PC-9 (cell line): ENCODE measurements around the gene NPVF. TPM values are rescaled to one million over a fixed set of nuclear protein-coding genes. Genes with fewer than 3 reads are reported as not detected.

Experiments used
- Bru-seq: library from RNA; stranded (reverse); fragments of 400-500 nt; gene quantifications from one replicate; lab custom pipeline; 2021; lab: Mats Ljungman, UMichigan
- BruChase-seq, 2 experiments: library from RNA; stranded (reverse); fragments of 400-500 nt; gene quantifications; one replicate each; lab custom pipeline; 2021; lab: Mats Ljungman, UMichigan
- BruUV-seq: library from RNA; stranded (reverse); fragments of 400-500 nt; replicated peaks from 2 replicates; lab custom pipeline; 2021; lab: Mats Ljungman, UMichigan
- CTCF ChIA-PET: fragments of 300-600 bp; sonication (Branson Sonifier 250); formaldehyde crosslinking; loops from one replicate; lab custom pipeline; 2022; ENCODE audit warnings: antibody characterized with exemption; lab: Charles Lee
- POLR2A ChIA-PET: fragments of 300-600 bp; sonication (Branson Sonifier 250); formaldehyde crosslinking; loops from one replicate; lab custom pipeline; 2022; ENCODE audit warnings: antibody characterized with exemption; ENCODE audit not compliant: unreplicated experiment; lab: Charles Lee
- DNase-seq, 2 experiments: peaks; one replicate each; pipeline versions ENCODE4 v3.0.0 to v3.0.0-alpha.2; 2015 to 2022; ENCODE audit warnings: mixed read lengths in 1 of 2
- H2AFZ ChIP-seq: fragments of 200-600 bp; sonication (generic); 2 replicates; pipeline ENCODE4 v1.8.1; 2017; ENCODE audit warnings: antibody characterized with exemption
- H3F3A ChIP-seq: fragments of 200-600 bp; sonication (generic); 2 replicates; pipeline ENCODE4 v1.8.1; 2017; ENCODE audit warnings: antibody characterized with exemption, mild to moderate bottlenecking, low read depth; ENCODE audit not compliant: insufficient read depth
- H3K27ac ChIP-seq: fragments of 200-600 bp; sonication (generic); 2 replicates; pipeline ENCODE4 v1.6.1; 2016; ENCODE audit warnings: mixed run types
- H3K27me3 ChIP-seq: fragments of 200-600 bp; sonication (generic); 2 replicates; pipeline ENCODE4 v1.6.1; 2016; ENCODE audit warnings: low read depth, mixed run types; ENCODE audit not compliant: insufficient read depth
- H3K36me3 ChIP-seq: fragments of 200-600 bp; sonication (generic); 2 replicates; pipeline ENCODE4 v1.6.1; 2016; ENCODE audit warnings: low read depth, mixed run types
- H3K4me1 ChIP-seq: fragments of 200-600 bp; sonication (generic); replicated peaks from 2 replicates; pipeline ENCODE4 v1.6.1; 2016; ENCODE audit warnings: mixed run types; ENCODE audit not compliant: insufficient read depth
- H3K4me2 ChIP-seq: fragments of 200-600 bp; sonication (generic); 2 replicates; pipeline ENCODE4 v1.6.1; 2017; ENCODE audit warnings: mixed run types
- H3K4me3 ChIP-seq: fragments of 200-600 bp; sonication (generic); 2 replicates; pipeline ENCODE4 v1.6.1; 2016; ENCODE audit warnings: mixed run types
- H3K79me2 ChIP-seq: fragments of 200-600 bp; sonication (generic); 2 replicates; pipeline ENCODE4 v1.6.1; 2017; ENCODE audit warnings: low read depth, mixed run types
- H3K9me2 ChIP-seq: fragments of 200-600 bp; sonication (generic); 2 replicates; pipeline ENCODE4 v1.8.1; 2017; ENCODE audit warnings: mild to moderate bottlenecking; ENCODE audit not compliant: insufficient read depth
- H3K9me3 ChIP-seq: fragments of 200-600 bp; sonication (generic); 2 replicates; pipeline ENCODE4 v1.8.1; 2016; ENCODE audit warnings: low read depth; ENCODE audit not compliant: insufficient read depth
- H4K20me1 ChIP-seq: fragments of 200-600 bp; sonication (generic); 2 replicates; pipeline ENCODE4 v1.8.1; 2017; ENCODE audit not compliant: insufficient read depth
- EZH2 ChIP-seq: fragments of 200-600 bp; sonication (generic); IDR thresholded peaks from 2 replicates; pipeline ENCODE4 v1.8.0; 2017; ENCODE audit warnings: antibody characterized with exemption, low read depth
- intact Hi-C: fragments of 100-400 bp; cut with micrococcal nuclease; formaldehyde crosslinking; loops from one replicate; pipeline ENCODE4 v1.10.0; 2022; ENCODE audit not compliant: unreplicated experiment
- long read RNA-seq: library from polyadenylated mRNA; stranded (forward); transcript quantifications from one replicate; pipeline ENCODE4 v2.0.0, GENCODE V29; 2022
- total RNA-seq: library from RNA; stranded (reverse); gene quantifications from 2 replicates; pipeline ENCODE4 v1.2.3, GENCODE V29; 2021
- TF ChIP-seq, protein P1 (sequence below): fragments of 200-600 bp; sonication (generic); conservative IDR thresholded peaks from 2 replicates; pipeline ENCODE4 v1.6.1; 2017; ENCODE audit warnings: mixed run types, antibody characterized with exemption, mild to moderate bottlenecking, moderate library complexity

Gene NPVF
- total RNA-seq, result not detected in 2 replicates
- not detected for Bru-seq, nascent RNA
- BruChase-seq, experiment 1, labeled RNA remaining after a 2-hour chase, result not detected
- BruChase-seq, experiment 2, labeled RNA remaining after a 6-hour chase, result not detected
- long read RNA-seq, result 0 reads

- Histone ChIP-seq H3K4me2 (no peak within 1 kb of the TSS), H2AFZ (no peak within 1 kb of the TSS), H3F3A (no peaks in the 10 kb centered on the region), H3K79me2 (no peaks in the 10 kb centered on the region), H4K20me1 (no peaks in the 10 kb centered on the region), H3K9me3 (no peaks in the 10 kb centered on the region), H3K4me1 (no peaks in the 10 kb centered on the region), H3K27ac (no peak within 1 kb of the TSS), H3K36me3 (no peaks in the 10 kb centered on the region), H3K9me2 (no peaks in the 10 kb centered on the region), H3K4me3 (no peak within 1 kb of the TSS), H3K27me3 (peaks cover 76% of the 10 kb centered on the region)
- intact Hi-C loops, result no loop called here
- TF ChIP-seq EZH2, result no peak
- TF ChIP-seq, protein P1, sequence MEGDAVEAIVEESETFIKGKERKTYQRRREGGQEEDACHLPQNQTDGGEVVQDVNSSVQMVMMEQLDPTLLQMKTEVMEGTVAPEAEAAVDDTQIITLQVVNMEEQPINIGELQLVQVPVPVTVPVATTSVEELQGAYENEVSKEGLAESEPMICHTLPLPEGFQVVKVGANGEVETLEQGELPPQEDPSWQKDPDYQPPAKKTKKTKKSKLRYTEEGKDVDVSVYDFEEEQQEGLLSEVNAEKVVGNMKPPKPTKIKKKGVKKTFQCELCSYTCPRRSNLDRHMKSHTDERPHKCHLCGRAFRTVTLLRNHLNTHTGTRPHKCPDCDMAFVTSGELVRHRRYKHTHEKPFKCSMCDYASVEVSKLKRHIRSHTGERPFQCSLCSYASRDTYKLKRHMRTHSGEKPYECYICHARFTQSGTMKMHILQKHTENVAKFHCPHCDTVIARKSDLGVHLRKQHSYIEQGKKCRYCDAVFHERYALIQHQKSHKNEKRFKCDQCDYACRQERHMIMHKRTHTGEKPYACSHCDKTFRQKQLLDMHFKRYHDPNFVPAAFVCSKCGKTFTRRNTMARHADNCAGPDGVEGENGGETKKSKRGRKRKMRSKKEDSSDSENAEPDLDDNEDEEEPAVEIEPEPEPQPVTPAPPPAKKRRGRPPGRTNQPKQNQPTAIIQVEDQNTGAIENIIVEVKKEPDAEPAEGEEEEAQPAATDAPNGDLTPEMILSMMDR, result no peak
- ChIA-PET CTCF (interaction anchor here (0.6 to 0.7 kb wide), 2 partner anchors 1650 to 1669 kb away, joined by 3 to 5 read pairs; no protein-coding TSS in a partner anchor), POLR2A (no interaction called here)
- BruUV-seq, result no TSS peak
- DNase-seq, result no peak
Measured at GRCh38 chr7:25228386-25228785, at the start of gene NPVF. Gene NPVF, minus strand, starts transcription at chr7:25228486. Its CDS starts 47 bp downstream, at chr7:25228439.

GRCh38 chr7:25272265-25272664 is 44.0 kb upstream of the NPVF start:
- Histone ChIP-seq H3K9me3 (no peaks in the 10 kb centered on the region), H3K27me3 (peaks cover 68% of the 10 kb centered on the region), H3K27ac (no peak overlapping the region), H3K36me3 (no peaks in the 10 kb centered on the region), H3K9me2 (no peaks in the 10 kb centered on the region; the same call in 1 of the 2 replicates), H2AFZ (no peak overlapping the region), H3F3A (no peaks in the 10 kb centered on the region), H3K4me2 (no peak overlapping the region), H3K4me3 (no peak overlapping the region), H3K4me1 (no peaks in the 10 kb centered on the region), H3K79me2 (no peaks in the 10 kb centered on the region), H4K20me1 (no peaks in the 10 kb centered on the region)
- POLR2A ChIA-PET, result no interaction called here
- intact Hi-C loops, result no loop called here
- CTCF ChIA-PET, result no interaction called here
- TF ChIP-seq, protein P1, result no peak
- DNase-seq, result no peak
- no TSS peak for BruUV-seq

DNA sequence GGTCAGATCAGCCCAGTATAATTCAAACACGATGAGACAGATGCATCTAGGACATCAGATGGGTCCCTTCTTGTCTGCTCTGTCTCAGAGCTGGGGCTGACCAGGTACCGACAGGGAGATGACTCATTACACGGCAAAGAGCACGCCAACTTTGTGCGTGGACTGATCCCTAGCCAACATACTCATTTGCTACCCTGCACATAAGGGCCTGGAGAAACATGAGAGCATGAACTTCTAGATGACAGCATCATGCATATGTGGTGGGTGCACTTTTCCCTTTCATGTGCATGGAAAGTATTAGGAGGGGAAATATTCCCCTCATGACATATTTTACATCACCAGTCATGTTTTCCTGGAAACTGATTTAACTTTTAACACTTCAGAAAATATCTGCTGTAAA is 35.1 kb upstream of the NPVF start:
- no peaks in the 10 kb centered on the region for H3K79me2 ChIP-seq
- H3K4me1 ChIP-seq, result peaks cover 9% of the 10 kb centered on the region; the same call in 1 of the 2 replicates
- CTCF ChIA-PET, result no interaction called here
- no peak for DNase-seq
- no peak overlapping the region for H3K4me3 ChIP-seq
- no peaks in the 10 kb centered on the region for H4K20me1 ChIP-seq
- POLR2A ChIA-PET, result no interaction called here
- H2AFZ ChIP-seq, result no peak overlapping the region
- TF ChIP-seq, protein P1, result no peak
- TF ChIP-seq EZH2, result no peak
- no TSS peak for BruUV-seq
- H3K27me3 ChIP-seq, result peaks cover 55% of the 10 kb centered on the region
- no peak overlapping the region for H3K27ac ChIP-seq
- no peaks in the 10 kb centered on the region for H3F3A ChIP-seq
- no peak overlapping the region for H3K4me2 ChIP-seq
- H3K9me2 ChIP-seq, result no peaks in the 10 kb centered on the region
- intact Hi-C loops, result no loop called here
- H3K36me3 ChIP-seq, result no peaks in the 10 kb centered on the region
- no peaks in the 10 kb centered on the region for H3K9me3 ChIP-seq
